ENCODE measurements around the gene NUDT17.

Gene NUDT17

DNA sequence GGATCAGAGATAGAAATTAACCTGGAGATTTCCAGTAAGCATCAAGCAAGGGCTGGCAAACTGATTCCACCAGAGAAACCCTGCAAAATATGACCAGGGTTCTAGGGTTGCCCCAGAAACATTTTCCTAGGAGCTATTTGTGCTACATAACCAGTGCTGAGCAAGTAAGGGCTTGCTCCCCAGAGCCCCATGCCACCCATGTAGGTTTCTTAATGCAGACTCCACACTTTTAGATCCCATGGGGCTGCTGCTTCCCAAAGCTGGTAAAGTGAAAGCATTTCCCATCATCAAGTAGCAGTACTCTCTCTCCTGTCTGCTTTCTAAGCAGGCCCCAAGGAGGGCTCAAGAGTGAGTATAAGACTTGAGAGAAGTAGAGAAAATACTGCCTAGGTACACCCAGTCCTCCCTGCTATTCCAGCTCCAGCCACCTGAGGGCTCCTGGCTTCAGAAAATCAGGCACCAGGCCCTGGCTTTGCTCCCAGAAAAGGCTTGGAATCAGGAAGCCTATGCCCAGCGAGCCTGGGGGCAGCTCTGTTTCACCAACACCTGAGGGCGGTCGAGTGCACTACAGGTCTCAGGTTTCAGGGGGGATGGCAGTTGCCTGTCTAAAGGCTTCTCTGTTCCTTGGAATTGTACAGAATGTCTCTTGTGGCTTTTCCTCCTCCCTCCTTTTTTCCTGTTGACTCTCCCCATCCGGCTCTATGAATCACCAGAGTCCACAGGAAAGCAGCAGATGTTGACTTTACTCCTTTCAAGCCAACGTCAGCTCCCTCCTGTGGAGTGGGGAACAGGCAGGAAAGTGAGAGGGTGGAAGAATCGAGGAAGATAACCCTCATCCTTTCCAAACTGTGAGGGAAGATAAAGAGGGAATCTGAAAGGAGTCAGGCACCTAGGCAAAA, 46.4 kb downstream of the NUDT17 start:
- peak; percentile 96 for DNase-seq

- no peak for DNase-seq
These were observed 47.2 kb downstream of the NUDT17 start for GRCh38 chr1:145892486-145893087.

- no peak for DNase-seq
These were observed 48.1 kb downstream of the NUDT17 start for GRCh38 chr1:145893306-145894055.

- no peak for DNase-seq
These were observed 50.0 kb downstream of the NUDT17 start for GRCh38 chr1:145895471-145895870.

- no peak for DNase-seq
These were observed 52.5 kb downstream of the NUDT17 start for GRCh38 chr1:145897969-145898368.
